ENCODE measurements around the gene MYH10. TPM values are rescaled to one million over a fixed set of nuclear protein-coding genes. Genes with fewer than 3 reads are reported as not detected.

The MYH10 gene
- total and polyA plus RNA-seq, 9 of the 15 experiments (the other 6 are each of a cell fraction or from before 2014, with no cell fraction given) = 16.3 to 95.3 (median 39.7) TPM

- H3K36me3 ChIP-seq (ENCODE audit: control insufficient read depth, insufficient read depth, low read length) = peaks cover 34% of the 10 kb centered on the region
- no peak overlapping the region for H3K9ac ChIP-seq (ENCODE audit: insufficient read depth in 1 of 2, low read depth in 2 of 2, low read length in 2 of 2)
- peaks cover 6% of the 10 kb centered on the region; the same call in 1 of the 3 replicates for H3K79me2 ChIP-seq (ENCODE audit: control insufficient read depth, insufficient read depth, low read length)
- in situ Hi-C loops (cut with MboI) = no loop called here
- H2AFZ ChIP-seq (ENCODE audit: low read depth, low read length) = no peak overlapping the region
- no peak overlapping the region for H3K27ac ChIP-seq (ENCODE audit: extremely low read depth, low read depth, low read length)
- H3K9me1 ChIP-seq (ENCODE audit: control insufficient read depth, insufficient read depth, low read length) = no peaks in the 10 kb centered on the region
- DNase-seq (ENCODE audit: extremely low read depth in 1 of 4, low spot score in 3 of 4) (no peak), ATAC-seq (no peak), FAIRE-seq (no peak)
- H3K4me3 ChIP-seq = no peak overlapping the region
- H3K27me3 ChIP-seq (ENCODE audit: control insufficient read depth in 2 of 2, insufficient read depth in 2 of 2, low read length in 2 of 2) = no peaks in the 10 kb centered on the region
- BruUV-seq (replicated peaks) = no TSS peak
- ChIA-PET CTCF (ENCODE audit: low intra/inter-chr PET ratio) (no interaction called here), POLR2A (interaction anchor here (0.6 kb wide), 1 partner anchor 64 kb away, joined by 3 read pairs; no protein-coding TSS in a partner anchor)
- no peaks in the 10 kb centered on the region for H3K9me3 ChIP-seq (replicated peaks; ENCODE audit: control insufficient read depth, insufficient read depth, low read depth, low read length)
- H4K20me1 ChIP-seq (replicated peaks; ENCODE audit: control insufficient read depth, insufficient read depth, low read length) = no peaks in the 10 kb centered on the region
- 46% methylated on average over 1 of the region's 1 CpG for WGBS (ENCODE audit: insufficient coverage, low coverage, missing lambda C conversion rate)
- intact Hi-C loops (cut with micrococcal nuclease) = no loop called here
- no peak overlapping the region for H3K4me2 ChIP-seq (ENCODE audit: insufficient read depth, low read length)
- no peaks in the 10 kb centered on the region; a peak in 1 of 5 replicates for H3K4me1 ChIP-seq (replicated peaks in 1 of 2; ENCODE audit: control insufficient read depth in 2 of 2, insufficient read depth in 2 of 2, low read length in 2 of 2)
- TF ChIP-seq MLX (CRISPR knock-in tag; conservative IDR thresholded peaks at IDR 0.05) (no peak), THRAP3 (IDR thresholded peaks at IDR 0.05; ENCODE audit: borderline replicate concordance) (no peak), CREB5 (CRISPR knock-in tag; IDR thresholded peaks at IDR 0.05) (no peak), KDM1A (IDR thresholded peaks at IDR 0.05) (no peak), CBFA2T2 (conservative IDR thresholded peaks at IDR 0.05) (no peak), E2F1 (CRISPR knock-in tag; IDR thresholded peaks at IDR 0.05) (no peak), L3MBTL2 (IDR thresholded peaks at IDR 0.05) (no peak), HIVEP1 (CRISPR knock-in tag; IDR thresholded peaks at IDR 0.05) (no peak), NCOA1 (IDR thresholded peaks at IDR 0.05; ENCODE audit: low read depth) (no peak), POU5F1 (IDR thresholded peaks at IDR 0.05; ENCODE audit: borderline replicate concordance, low read depth, low read length, partially characterized antibody) (no peak), COPS2 (conservative IDR thresholded peaks at IDR 0.05) (no peak), CBX3 (IDR thresholded peaks at IDR 0.05; ENCODE audit: borderline replicate concordance in 1 of 2, low read length in 2 of 2) (no peak), ATF4 (CRISPR knock-in tag; IDR thresholded peaks at IDR 0.05) (no peak), ESRRA (IDR thresholded peaks at IDR 0.05; ENCODE audit: borderline replicate concordance, low read depth) (no peak), SMAD1 (IDR thresholded peaks at IDR 0.05; ENCODE audit: low read depth, low read length, partially characterized antibody) (no peak), TAF9B (IDR thresholded peaks at IDR 0.05; ENCODE audit: partially characterized antibody) (no peak), GATAD2B (IDR thresholded peaks at IDR 0.05; ENCODE audit: borderline replicate concordance) (no peak), ZBTB49 (CRISPR knock-in tag; IDR thresholded peaks at IDR 0.05; ENCODE audit: borderline replicate concordance) (no peak)
Observed at GRCh38 chr17:8555062-8555461, 75.5 kb downstream of the MYH10 start.

Measured in K562 (cell line).